Heart left ventricle (tissue), 13 donors: ENCODE data around the gene LNPEP.

Experiments used
- POLR2A ChIP-seq, 2 donors: fragments of 450-650 bp; IDR thresholded peaks; one replicate each; pipeline ENCODE4 v1.6.1; 2017; ENCODE audit warnings: antibody characterized with exemption in 2 of 2, mild to moderate bottlenecking in 2 of 2, moderate library complexity in 2 of 2
- TF ChIP-seq, protein P1 (sequence below), 12 donors: fragments of 200-600 bp; sonication (generic) in 4 of 12; IDR thresholded peaks; one replicate each; pipeline versions ENCODE4 v1.5.0 to v1.8.0; 2018 to 2022; ENCODE audit warnings: antibody characterized with exemption in 12 of 12, mild to moderate bottlenecking in 5 of 12
- donor health status: ischemic (EF 13 %, LVEDD 7.1; RV severe dilation, severe dysfunction).
- donor health status: DM: no; HTN: yes; CAD: no.
- donor health status: DM: no; HTN: no; CAD: no.
- donor health status: ischemic (EF 25% LVEDD 6.9; RV normal size, moderate dysfunction).
- donor health status: ischemic (EF 25% LVEDD 5.7; RV mildly dilated, moderate dysfunction).
- donor health status: ischemic (EF 35%, LVEDD 5.7; RV mildly dilated, moderate dysfunction).
- donor health status: nonischemic (EF 11% LVEDD 7.7; RV severe dilation, severe dysfunction).
- donor health status: DM: yes; HTN: yes; CAD: no.
- donor health status: PGD.
- donor health status: ischemic (EF 29% LVEDD 5.4; RV normal size, mild dysfunction).
- donor health status: nonischemic (EF 23%, LVEDD 6.1; RV moderate dilation, normal function).

DNA sequence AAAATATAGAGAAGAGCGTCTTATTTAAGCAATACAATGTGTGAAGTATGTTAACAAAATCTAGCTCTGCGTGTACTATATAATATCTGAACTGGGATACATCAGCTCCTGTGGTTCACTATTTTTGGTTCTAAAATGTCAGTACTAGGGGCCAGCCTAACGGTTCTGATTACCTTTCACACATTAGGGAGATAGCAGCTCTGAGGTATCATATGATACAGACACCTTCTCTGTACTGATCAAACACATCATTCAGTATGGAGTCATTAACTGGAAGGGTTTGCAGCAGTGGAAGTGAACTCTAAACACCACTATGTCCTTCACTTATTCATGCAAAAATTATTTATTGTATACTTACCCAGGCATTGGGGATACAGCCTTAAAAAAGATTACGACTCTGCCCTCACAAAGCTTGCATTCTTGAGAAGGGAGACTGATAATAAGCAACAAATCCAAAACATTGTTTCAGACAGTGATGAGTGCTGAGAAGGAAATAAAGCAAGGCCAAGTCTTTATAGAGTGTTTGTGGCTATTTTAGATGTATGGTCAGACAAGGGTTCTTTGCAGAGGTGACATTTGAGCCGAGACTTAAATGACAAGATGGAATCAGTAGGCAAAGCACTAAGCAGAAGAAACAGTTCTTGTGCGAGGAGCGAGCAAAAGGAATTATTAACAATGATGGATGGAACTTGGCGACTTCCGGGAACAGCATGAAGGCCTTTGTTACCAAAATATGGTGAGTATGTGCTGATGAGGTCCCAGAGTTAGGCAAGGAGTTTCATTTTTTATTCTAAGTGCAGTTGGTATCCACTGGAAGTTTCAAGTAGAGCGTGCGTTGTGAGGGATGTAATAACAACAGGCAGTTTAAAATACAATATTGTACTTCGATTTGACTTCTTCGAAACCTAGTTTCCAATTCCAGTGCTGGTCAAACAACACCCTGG, 1.8 kb upstream of the LNPEP start:
- TF ChIP-seq, protein P1, sequence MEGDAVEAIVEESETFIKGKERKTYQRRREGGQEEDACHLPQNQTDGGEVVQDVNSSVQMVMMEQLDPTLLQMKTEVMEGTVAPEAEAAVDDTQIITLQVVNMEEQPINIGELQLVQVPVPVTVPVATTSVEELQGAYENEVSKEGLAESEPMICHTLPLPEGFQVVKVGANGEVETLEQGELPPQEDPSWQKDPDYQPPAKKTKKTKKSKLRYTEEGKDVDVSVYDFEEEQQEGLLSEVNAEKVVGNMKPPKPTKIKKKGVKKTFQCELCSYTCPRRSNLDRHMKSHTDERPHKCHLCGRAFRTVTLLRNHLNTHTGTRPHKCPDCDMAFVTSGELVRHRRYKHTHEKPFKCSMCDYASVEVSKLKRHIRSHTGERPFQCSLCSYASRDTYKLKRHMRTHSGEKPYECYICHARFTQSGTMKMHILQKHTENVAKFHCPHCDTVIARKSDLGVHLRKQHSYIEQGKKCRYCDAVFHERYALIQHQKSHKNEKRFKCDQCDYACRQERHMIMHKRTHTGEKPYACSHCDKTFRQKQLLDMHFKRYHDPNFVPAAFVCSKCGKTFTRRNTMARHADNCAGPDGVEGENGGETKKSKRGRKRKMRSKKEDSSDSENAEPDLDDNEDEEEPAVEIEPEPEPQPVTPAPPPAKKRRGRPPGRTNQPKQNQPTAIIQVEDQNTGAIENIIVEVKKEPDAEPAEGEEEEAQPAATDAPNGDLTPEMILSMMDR (IDR thresholded peaks at IDR 0.05), result no peak
- TF ChIP-seq POLR2A (IDR thresholded peaks at IDR 0.05), result no peak
